Lower lobe of right lung (tissue), 2 donors: ENCODE measurements around the gene CABLES2. TPM values are rescaled to one million over a fixed set of nuclear protein-coding genes. Genes with fewer than 3 reads are reported as not detected.

Source experiments
- ATAC-seq, 2 donors: fragments of 200-7000 bp; cut with Tn5 transposase; one replicate each; pipeline ENCODE4 v1.9.1; 2020 to 2022; ENCODE audit warnings: mild to moderate bottlenecking in 2 of 2, moderate library complexity in 2 of 2
- DNase-seq: peaks from one replicate; pipeline ENCODE4 v3.0.0-alpha.2; 2020
- H3K27ac ChIP-seq: fragments of 200-600 bp; one replicate; pipeline ENCODE4 v1.8.0; 2022
- H3K27me3 ChIP-seq: fragments of 200-600 bp; one replicate; pipeline ENCODE4 v1.8.0; 2022; ENCODE audit warnings: low read depth
- H3K36me3 ChIP-seq: fragments of 200-600 bp; one replicate; pipeline ENCODE4 v1.8.0; 2022; ENCODE audit warnings: mild to moderate bottlenecking
- H3K4me1 ChIP-seq: fragments of 200-600 bp; one replicate; pipeline ENCODE4 v1.8.0; 2022
- H3K4me3 ChIP-seq: fragments of 200-600 bp; one replicate; pipeline ENCODE4 v1.8.0; 2022; ENCODE audit warnings: mild to moderate bottlenecking
- H3K9me3 ChIP-seq: fragments of 200-600 bp; one replicate; pipeline ENCODE4 v1.8.0; 2022
- CTCF ChIP-seq: fragments of 200-600 bp; IDR thresholded peaks from one replicate; pipeline ENCODE4 v1.8.0; 2022; ENCODE audit warnings: antibody characterized with exemption, mild to moderate bottlenecking
- intact Hi-C: fragments of 100-400 bp; cut with DNase I; formaldehyde crosslinking; loops from one replicate; pipeline ENCODE4 v1.11.0; 2022
- total RNA-seq: library from RNA; stranded (reverse); fragmentation: NEBNext Ultra II Directional; extraction: Animal tissue kit (Norgen Biotek cat#: 25700); gene quantifications from one replicate; pipeline ENCODE4 v1.2.1, GENCODE V29; 2021
- donor health status: DM: no; HTN: yes; CAD: no; lungs with severe emphysema.

CABLES2 gene
- total RNA-seq, 1 donor from 2014 or later, result 4.5 TPM

- peaks cover 71% of the 10 kb centered on the region for H3K4me1 ChIP-seq
- DNase-seq (no peak), ATAC-seq (peak in 1 of 2 donors; percentile 6)
- intact Hi-C loops, result no loop called here
- no peaks in the 10 kb centered on the region for H3K9me3 ChIP-seq
- H3K4me3 ChIP-seq, result peak overlapping the region; percentile 70
- H3K36me3 ChIP-seq, result no peaks in the 10 kb centered on the region
- TF ChIP-seq CTCF, result no peak
- peaks cover 11% of the 10 kb centered on the region for H3K27me3 ChIP-seq
- H3K27ac ChIP-seq, result no peak overlapping the region
These were observed 38.6 kb downstream of the CABLES2 start for GRCh38 chr20:62368392-62368975.

- no peak for DNase-seq
- H3K4me1 ChIP-seq, result peaks cover 78% of the 10 kb centered on the region
- no peak for TF ChIP-seq CTCF
- no peaks in the 10 kb centered on the region for H3K9me3 ChIP-seq
- peak overlapping the region; percentile 70 for H3K4me3 ChIP-seq
- peaks cover 11% of the 10 kb centered on the region for H3K27me3 ChIP-seq
- peak overlapping the region; percentile 86 for H3K27ac ChIP-seq
- H3K36me3 ChIP-seq, result no peaks in the 10 kb centered on the region
- intact Hi-C loops, result no loop called here
- ATAC-seq, result peak in 1 of 2 donors; percentile 23
These were observed 39.3 kb downstream of the CABLES2 start for GRCh38 chr20:62367633-62368391.

- DNase-seq, result peak; percentile 73
- TF ChIP-seq CTCF, result no peak
- intact Hi-C loops, result no loop called here
- ATAC-seq, result peak; percentile 48 to 55
- H3K27me3 ChIP-seq, result peaks cover 11% of the 10 kb centered on the region
- H3K4me3 ChIP-seq, result peak within 1 kb of the TSS; percentile 70
- no peaks in the 10 kb centered on the region for H3K9me3 ChIP-seq
- peaks cover 2% of the 10 kb centered on the region for H3K36me3 ChIP-seq
- peaks cover 84% of the 10 kb centered on the region for H3K4me1 ChIP-seq
- H3K27ac ChIP-seq, result peak within 1 kb of the TSS; percentile 86
These were observed 39.9 kb downstream of the CABLES2 start, which contains the start of gene LAMA5 for GRCh38 chr20:62367136-62367632. TSS of gene LAMA5 (minus strand) at chr20:62367312. CDS start at chr20:62367245, 67 bp downstream.

- Histone ChIP-seq H3K4me1 (peaks cover 91% of the 10 kb centered on the region), H3K36me3 (peaks cover 5% of the 10 kb centered on the region), H3K4me3 (peak overlapping the region; percentile 70), H3K27ac (peak overlapping the region; percentile 86), H3K27me3 (peaks cover 11% of the 10 kb centered on the region), H3K9me3 (no peaks in the 10 kb centered on the region)
- TF ChIP-seq CTCF, result no peak
- DNase-seq (peak; percentile 76), ATAC-seq (peak; percentile 22 to 28)
- intact Hi-C loops, result no loop called here
These were observed 40.5 kb downstream of the CABLES2 start for GRCh38 chr20:62366370-62367135.

GRCh38 chr20:62365814-62366369, 41.2 kb downstream of the CABLES2 start:
- peak; percentile 58 for DNase-seq
- peaks cover 11% of the 10 kb centered on the region for H3K27me3 ChIP-seq
- peaks cover 5% of the 10 kb centered on the region for H3K36me3 ChIP-seq
- H3K4me3 ChIP-seq, result peak overlapping the region; percentile 70
- no peaks in the 10 kb centered on the region for H3K9me3 ChIP-seq
- peak overlapping the region; percentile 86 for H3K27ac ChIP-seq
- H3K4me1 ChIP-seq, result peaks cover 92% of the 10 kb centered on the region
- ATAC-seq, result peak; percentile 31 to 46
- intact Hi-C loops, result no loop called here
- TF ChIP-seq CTCF, result no peak
